ENCODE data around the gene CCDC142.

Gene CCDC142

GRCh38 chr2:74441690-74442482, 40.9 kb downstream of the CCDC142 start, which contains the start of gene RTKN:
RTKN (minus strand) TSS chr2:74441937; CDS start chr2:74441816, 121 bp downstream.
- Histone ChIP-seq H3K27me3 (ENCODE audit: control insufficient read depth, insufficient read depth, low read length) (no peaks in the 10 kb centered on the region), H3K4me1 (ENCODE audit: control insufficient read depth, low read depth, low read length) (peaks cover 22% of the 10 kb centered on the region), H3K9ac (ENCODE audit: low read length) (peak within 1 kb of the TSS; percentile 84), H3K27ac (ENCODE audit: low read length) (peak within 1 kb of the TSS; percentile 54), H3K36me3 (ENCODE audit: control insufficient read depth, low read depth, low read length) (peaks cover 4% of the 10 kb centered on the region), H3K9me3 (ENCODE audit: control insufficient read depth, low read depth, low read length) (no peaks in the 10 kb centered on the region), H3K4me3 (ENCODE audit: low read length) (peak within 1 kb of the TSS; percentile 88)

DNA sequence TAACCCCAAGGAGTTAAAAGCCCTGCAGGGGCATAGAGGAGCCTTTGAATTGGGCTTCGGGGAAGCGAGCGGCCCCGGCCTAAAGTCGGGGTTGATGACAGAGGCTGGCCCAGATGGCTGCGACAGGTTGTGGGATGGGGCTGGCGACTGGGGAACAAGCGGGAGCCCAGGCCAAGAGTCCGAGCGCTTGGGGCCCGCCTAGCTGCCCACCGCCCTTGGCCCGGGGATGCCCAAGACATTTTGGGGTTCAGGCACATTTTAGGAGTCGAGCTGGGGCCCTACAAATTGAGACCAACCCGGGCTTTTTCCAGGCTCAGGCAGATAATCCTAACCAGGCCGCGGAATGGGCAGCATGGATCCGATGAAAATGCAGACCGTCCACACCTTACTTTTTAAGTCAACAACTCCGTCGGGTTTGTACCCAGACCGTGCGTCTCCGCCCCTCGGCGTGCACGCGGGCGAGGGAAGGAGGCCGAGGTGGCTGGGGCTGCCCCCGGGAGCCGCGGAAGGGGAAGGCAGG, 41.6 kb downstream of the CCDC142 start:
- H3K4me1 ChIP-seq (ENCODE audit: control insufficient read depth, low read depth, low read length), result peaks cover 23% of the 10 kb centered on the region
- no peaks in the 10 kb centered on the region for H3K27me3 ChIP-seq (ENCODE audit: control insufficient read depth, insufficient read depth, low read length)
- H3K4me3 ChIP-seq (ENCODE audit: low read length), result peak overlapping the region; percentile 88
- H3K36me3 ChIP-seq (ENCODE audit: control insufficient read depth, low read depth, low read length), result peaks cover 4% of the 10 kb centered on the region
- no peaks in the 10 kb centered on the region for H3K9me3 ChIP-seq (ENCODE audit: control insufficient read depth, low read depth, low read length)
- peak overlapping the region; percentile 84 for H3K9ac ChIP-seq (ENCODE audit: low read length)
- H3K27ac ChIP-seq (ENCODE audit: low read length), result peak overlapping the region; percentile 54

- Histone ChIP-seq H3K27ac (ENCODE audit: low read length) (peak overlapping the region; percentile 83), H3K27me3 (ENCODE audit: control insufficient read depth, insufficient read depth, low read length) (no peaks in the 10 kb centered on the region), H3K9ac (ENCODE audit: low read length) (peak overlapping the region; percentile 84)
Measured at GRCh38 chr2:74440378-74441169, 42.2 kb downstream of the CCDC142 start.

DNA sequence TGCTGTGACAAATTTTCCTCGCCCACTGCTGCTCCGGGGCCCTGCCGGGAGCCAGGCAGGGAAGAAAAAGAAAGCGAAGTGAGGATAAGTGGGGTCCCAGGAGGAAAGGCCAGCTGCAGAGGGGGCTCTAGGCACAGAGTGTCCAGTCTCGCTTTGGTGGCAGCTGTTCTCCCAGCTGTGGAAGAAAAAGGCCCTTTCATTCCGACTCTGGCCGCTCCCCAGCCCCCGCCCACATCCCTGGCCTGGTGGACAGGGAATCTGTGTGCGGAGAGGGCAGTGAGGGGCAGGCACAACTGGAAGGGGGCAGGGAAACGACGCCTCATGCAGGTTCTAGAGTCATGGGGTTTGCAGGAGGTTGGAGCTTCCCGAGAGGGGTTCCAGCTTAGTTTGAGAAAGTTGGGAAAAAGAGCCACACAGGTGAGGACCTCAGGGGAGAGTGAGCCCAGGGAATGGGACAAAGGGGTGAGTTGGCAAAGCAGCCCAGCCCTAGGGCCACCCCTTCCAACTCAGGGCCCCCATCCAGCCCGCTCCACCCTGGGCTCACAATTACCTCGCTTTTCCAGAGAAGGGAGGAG, 42.9 kb downstream of the CCDC142 start:
- Histone ChIP-seq H3K9ac (ENCODE audit: low read length) (peak overlapping the region; percentile 84), H3K36me3 (ENCODE audit: control insufficient read depth, low read depth, low read length) (peaks cover 8% of the 10 kb centered on the region), H3K27ac (ENCODE audit: low read length) (no peak overlapping the region), H3K4me3 (ENCODE audit: low read length) (peak overlapping the region; percentile 88), H3K4me1 (ENCODE audit: control insufficient read depth, low read depth, low read length) (peaks cover 23% of the 10 kb centered on the region), H3K27me3 (ENCODE audit: control insufficient read depth, insufficient read depth, low read length) (no peaks in the 10 kb centered on the region), H3K9me3 (ENCODE audit: control insufficient read depth, low read depth, low read length) (no peaks in the 10 kb centered on the region)

More at GRCh38 chr2:74440378-74441169, 42.2 kb downstream of the CCDC142 start:
- H3K36me3 ChIP-seq (ENCODE audit: control insufficient read depth, low read depth, low read length), result peaks cover 4% of the 10 kb centered on the region
- no peaks in the 10 kb centered on the region for H3K9me3 ChIP-seq (ENCODE audit: control insufficient read depth, low read depth, low read length)
- H3K4me1 ChIP-seq (ENCODE audit: control insufficient read depth, low read depth, low read length), result peaks cover 23% of the 10 kb centered on the region
- H3K4me3 ChIP-seq (ENCODE audit: low read length), result peak overlapping the region; percentile 88

GRCh38 chr2:74439373-74439772, 43.4 kb downstream of the CCDC142 start:
- Histone ChIP-seq H3K36me3 (ENCODE audit: control insufficient read depth, low read depth, low read length) (peaks cover 8% of the 10 kb centered on the region), H3K9me3 (ENCODE audit: control insufficient read depth, low read depth, low read length) (no peaks in the 10 kb centered on the region), H3K27ac (ENCODE audit: low read length) (no peak overlapping the region), H3K9ac (ENCODE audit: low read length) (peak overlapping the region; percentile 84), H3K4me3 (ENCODE audit: low read length) (peak overlapping the region; percentile 88), H3K27me3 (ENCODE audit: control insufficient read depth, insufficient read depth, low read length) (no peaks in the 10 kb centered on the region), H3K4me1 (ENCODE audit: control insufficient read depth, low read depth, low read length) (peaks cover 23% of the 10 kb centered on the region)

DNA sequence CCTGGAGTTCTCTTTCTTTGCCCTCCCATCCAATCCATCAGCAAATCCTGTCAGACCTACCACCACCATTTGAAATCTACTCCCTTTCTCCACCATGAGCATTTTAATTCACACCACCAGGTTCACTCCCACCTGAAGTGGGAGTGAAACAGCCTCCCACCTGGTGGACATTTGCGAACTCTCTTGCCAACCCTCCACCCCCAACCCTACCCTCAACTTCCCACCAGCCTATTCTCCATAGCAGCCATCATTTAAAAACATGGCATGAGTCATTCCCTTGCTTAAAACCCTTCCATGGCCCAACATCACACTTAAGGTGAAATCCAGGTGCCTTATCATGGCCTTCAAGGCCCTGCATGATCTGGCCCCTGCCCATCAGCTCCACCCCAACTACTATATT, 44.5 kb downstream of the CCDC142 start:
- H3K27me3 ChIP-seq (ENCODE audit: control insufficient read depth, insufficient read depth, low read length), result no peaks in the 10 kb centered on the region
- no peak overlapping the region for H3K27ac ChIP-seq (ENCODE audit: low read length)
- peaks cover 23% of the 10 kb centered on the region for H3K4me1 ChIP-seq (ENCODE audit: control insufficient read depth, low read depth, low read length)
- H3K4me3 ChIP-seq (ENCODE audit: low read length), result no peak overlapping the region
- no peaks in the 10 kb centered on the region for H3K9me3 ChIP-seq (ENCODE audit: control insufficient read depth, low read depth, low read length)
- H3K36me3 ChIP-seq (ENCODE audit: control insufficient read depth, low read depth, low read length), result peaks cover 8% of the 10 kb centered on the region
- H3K9ac ChIP-seq (ENCODE audit: low read length), result no peak overlapping the region

DNA sequence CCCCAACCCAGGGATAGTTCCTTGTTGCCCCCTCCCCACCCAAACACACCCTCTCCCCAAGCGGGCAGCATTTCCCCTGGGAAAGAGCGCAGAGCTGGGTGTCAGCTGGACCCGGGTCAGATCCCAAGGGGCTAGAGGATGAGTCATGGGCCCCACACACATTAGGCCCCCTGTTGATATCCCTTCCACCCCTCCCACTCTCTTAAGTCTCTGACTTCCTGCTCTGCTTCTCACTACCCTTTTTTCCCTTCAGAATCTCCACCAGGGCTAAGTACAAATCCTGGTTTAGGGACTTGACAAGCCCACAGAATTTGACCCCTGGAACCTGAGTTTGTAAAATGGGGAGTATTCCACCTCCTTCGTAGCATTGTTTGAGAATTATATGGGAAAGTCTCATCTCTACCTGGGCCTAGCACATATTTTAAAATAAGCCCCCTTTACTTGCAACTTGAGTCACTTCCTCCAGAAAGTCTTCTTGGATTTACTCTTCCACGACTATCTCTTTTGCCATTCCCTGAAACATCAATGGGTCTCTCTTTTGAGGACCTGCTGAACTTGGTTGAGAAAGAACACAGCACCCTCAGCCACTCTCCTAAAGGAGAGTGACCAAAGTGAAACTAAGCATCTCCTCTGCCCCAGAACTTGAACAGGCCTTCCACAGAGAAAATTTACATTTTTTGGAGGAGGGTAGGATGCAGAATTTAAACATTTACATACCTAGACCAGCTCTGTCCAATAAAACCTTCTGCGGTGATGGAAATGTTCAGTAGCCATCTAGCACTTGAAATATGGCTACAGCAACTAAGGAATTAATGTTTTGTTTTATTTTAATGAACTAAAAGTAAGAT, 45.7 kb downstream of the CCDC142 start:
- H3K4me1 ChIP-seq (ENCODE audit: control insufficient read depth, low read depth, low read length), result peaks cover 23% of the 10 kb centered on the region
- H3K27ac ChIP-seq (ENCODE audit: low read length), result no peak overlapping the region
- no peak overlapping the region for H3K9ac ChIP-seq (ENCODE audit: low read length)
- no peaks in the 10 kb centered on the region for H3K9me3 ChIP-seq (ENCODE audit: control insufficient read depth, low read depth, low read length)
- no peaks in the 10 kb centered on the region for H3K27me3 ChIP-seq (ENCODE audit: control insufficient read depth, insufficient read depth, low read length)
- no peak overlapping the region for H3K4me3 ChIP-seq (ENCODE audit: low read length)
- peaks cover 9% of the 10 kb centered on the region for H3K36me3 ChIP-seq (ENCODE audit: control insufficient read depth, low read depth, low read length)

- H3K27ac ChIP-seq (ENCODE audit: low read length), result no peak overlapping the region
- peaks cover 17% of the 10 kb centered on the region for H3K36me3 ChIP-seq (ENCODE audit: control insufficient read depth, low read depth, low read length)
- H3K9me3 ChIP-seq (ENCODE audit: control insufficient read depth, low read depth, low read length), result no peaks in the 10 kb centered on the region
- no peak overlapping the region for H3K9ac ChIP-seq (ENCODE audit: low read length)
- no peaks in the 10 kb centered on the region for H3K27me3 ChIP-seq (ENCODE audit: control insufficient read depth, insufficient read depth, low read length)
- H3K4me1 ChIP-seq (ENCODE audit: control insufficient read depth, low read depth, low read length), result peaks cover 23% of the 10 kb centered on the region
- H3K4me3 ChIP-seq (ENCODE audit: low read length), result no peak overlapping the region
Measured at GRCh38 chr2:74436111-74436805, 46.5 kb downstream of the CCDC142 start.

GRCh38 chr2:74430502-74430901, 52.3 kb downstream of the CCDC142 start:
- no peaks in the 10 kb centered on the region for H3K27me3 ChIP-seq (ENCODE audit: control insufficient read depth, insufficient read depth, low read length)
- peaks cover 68% of the 10 kb centered on the region for H3K36me3 ChIP-seq (ENCODE audit: control insufficient read depth, low read depth, low read length)
- no peak overlapping the region for H3K4me3 ChIP-seq (ENCODE audit: low read length)
- no peaks in the 10 kb centered on the region for H3K4me1 ChIP-seq (ENCODE audit: control insufficient read depth, low read depth, low read length)
- no peaks in the 10 kb centered on the region for H3K9me3 ChIP-seq (ENCODE audit: control insufficient read depth, low read depth, low read length)
- H3K9ac ChIP-seq (ENCODE audit: low read length), result no peak overlapping the region
- H3K27ac ChIP-seq (ENCODE audit: low read length), result no peak overlapping the region

Measured in iPS-18a (cell line).